GM12872 (cell line): ENCODE measurements around the gene RHO.

Source experiments
- CTCF ChIP-seq: IDR thresholded peaks from 3 replicates; pipeline ENCODE4 v1.5.1; 2011; ENCODE audit warnings: low read depth, mild to moderate bottlenecking, low read length, moderate library complexity; ENCODE audit not compliant: insufficient read depth

Gene RHO

GRCh38 chr3:129528589-129529100, at the start of gene RHO:
RHO (plus strand) TSS chr3:129528639; CDS start chr3:129528734, 95 bp downstream.
- no peak for TF ChIP-seq CTCF

- TF ChIP-seq CTCF, result no peak
Observed at GRCh38 chr3:129481766-129482332, 46.6 kb upstream of the RHO start.

- peak; percentile 45; the same call in 2 of the 3 replicates for TF ChIP-seq CTCF
Observed at GRCh38 chr3:129482721-129483120, 45.7 kb upstream of the RHO start.

GRCh38 chr3:129483870-129484269, 44.6 kb upstream of the RHO start:
- TF ChIP-seq CTCF, result no peak

GRCh38 chr3:129485721-129486663, 42.4 kb upstream of the RHO start:
- TF ChIP-seq CTCF, result no peak

- no peak for TF ChIP-seq CTCF
Observed at GRCh38 chr3:129486664-129487035, 41.8 kb upstream of the RHO start.

GRCh38 chr3:129487183-129487867, 41.1 kb upstream of the RHO start:
- no peak for TF ChIP-seq CTCF
